ES-I3 (cell line): ENCODE data around the gene HOXC12.

ENCODE experiments used
- H3K36me3 ChIP-seq: 2 replicates; pipeline ENCODE4 v1.6.1; 2013; ENCODE audit warnings: mild to moderate bottlenecking, low read length, control low read depth, moderate library complexity; ENCODE audit not compliant: insufficient read depth
- H3K4me1 ChIP-seq: 2 replicates; pipeline ENCODE4 v1.6.1; 2013; ENCODE audit warnings: mild to moderate bottlenecking, control low read depth, low read length; ENCODE audit not compliant: insufficient read depth
- H3K9ac ChIP-seq: 2 replicates; pipeline ENCODE4 v1.6.1; 2013; ENCODE audit warnings: low read depth, mild to moderate bottlenecking, low read length, moderate library complexity
- H3K9me3 ChIP-seq: 2 replicates; pipeline ENCODE4 v1.6.1; 2013; ENCODE audit warnings: mild to moderate bottlenecking, low read length, moderate library complexity; ENCODE audit not compliant: control insufficient read depth, insufficient read depth

HOXC12 gene

DNA sequence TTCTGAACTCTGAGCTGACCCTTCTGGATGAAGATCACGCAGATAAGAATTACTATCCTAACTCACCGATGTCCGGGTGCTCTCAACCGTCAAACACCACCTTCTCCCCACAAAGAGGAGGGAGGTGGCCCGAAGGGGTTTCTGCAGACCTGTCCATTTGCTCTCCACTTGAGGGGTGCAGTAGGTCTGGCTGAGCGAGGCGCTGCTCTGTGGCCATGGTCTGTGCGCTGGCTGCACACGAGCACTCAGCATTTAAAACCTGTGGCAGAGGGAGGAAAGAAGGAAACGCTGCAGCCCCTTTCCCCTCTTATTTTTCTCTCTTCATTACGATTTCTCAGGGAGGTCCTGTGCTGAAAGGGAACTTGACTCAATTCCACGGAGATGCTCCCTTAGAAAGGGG, 17.6 kb upstream of the HOXC12 start:
- no peaks in the 10 kb centered on the region for H3K36me3 ChIP-seq
- H3K9me3 ChIP-seq = no peaks in the 10 kb centered on the region
- no peaks in the 10 kb centered on the region for H3K4me1 ChIP-seq
- H3K9ac ChIP-seq = no peak overlapping the region

- Histone ChIP-seq H3K36me3 (no peaks in the 10 kb centered on the region), H3K9ac (no peak overlapping the region), H3K9me3 (no peaks in the 10 kb centered on the region)
These were observed 16.9 kb upstream of the HOXC12 start for GRCh38 chr12:53937596-53938325.

GRCh38 chr12:53938326-53939140, 16.2 kb upstream of the HOXC12 start, which contains the start of gene HOXC13:
Gene HOXC13, plus strand, starts transcription at chr12:53938831. Its CDS starts 76 bp downstream, at chr12:53938907.
- peak within 1 kb of the TSS; percentile 7; the same call in 1 of the 2 replicates for H3K9ac ChIP-seq
- no peaks in the 10 kb centered on the region for H3K9me3 ChIP-seq
- H3K36me3 ChIP-seq = no peaks in the 10 kb centered on the region

More at GRCh38 chr12:53937596-53938325, 16.9 kb upstream of the HOXC12 start:
- no peaks in the 10 kb centered on the region for H3K4me1 ChIP-seq

GRCh38 chr12:53939141-53940108, 15.3 kb upstream of the HOXC12 start:
- H3K9me3 ChIP-seq = no peaks in the 10 kb centered on the region
- peak overlapping the region; percentile 7; the same call in 1 of the 2 replicates for H3K9ac ChIP-seq
- no peaks in the 10 kb centered on the region for H3K36me3 ChIP-seq
- H3K4me1 ChIP-seq = no peaks in the 10 kb centered on the region

More at GRCh38 chr12:53938326-53939140, 16.2 kb upstream of the HOXC12 start, which contains the start of gene HOXC13:
- H3K4me1 ChIP-seq = no peaks in the 10 kb centered on the region

DNA sequence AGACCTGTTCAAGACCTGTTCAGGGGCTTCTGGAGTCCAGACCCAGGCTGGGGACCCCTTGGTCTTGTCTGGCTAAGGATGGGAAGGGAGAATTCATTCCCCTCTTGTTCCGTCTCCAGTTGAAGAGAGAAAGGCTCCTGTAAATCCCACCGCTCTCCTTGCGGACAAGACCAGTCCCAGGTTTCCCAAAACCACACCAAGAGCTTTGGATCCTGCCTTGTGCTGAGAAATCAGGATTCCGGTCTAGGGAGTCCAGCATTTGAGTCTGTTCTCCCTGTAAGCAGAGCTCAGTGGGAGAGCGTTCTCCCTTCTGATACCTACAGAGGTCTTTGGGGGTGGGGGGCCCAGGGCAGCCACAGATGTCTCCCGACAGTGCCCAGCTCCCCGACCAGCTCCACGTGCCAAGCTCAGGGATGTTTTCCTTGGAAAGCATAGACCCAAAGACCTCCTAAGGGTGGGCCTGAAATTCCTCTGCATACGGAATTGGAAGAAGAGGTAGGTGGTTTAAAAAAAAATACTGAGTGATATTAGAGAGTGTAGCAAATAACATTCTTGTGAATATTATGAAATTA, 14.2 kb upstream of the HOXC12 start:
- no peaks in the 10 kb centered on the region for H3K9me3 ChIP-seq
- H3K4me1 ChIP-seq = no peaks in the 10 kb centered on the region
- H3K36me3 ChIP-seq = no peaks in the 10 kb centered on the region
- H3K9ac ChIP-seq = no peak overlapping the region

- H3K9ac ChIP-seq = no peak overlapping the region
- no peaks in the 10 kb centered on the region for H3K9me3 ChIP-seq
- no peaks in the 10 kb centered on the region for H3K36me3 ChIP-seq
- no peaks in the 10 kb centered on the region for H3K4me1 ChIP-seq
These were observed 13.5 kb upstream of the HOXC12 start for GRCh38 chr12:53941187-53941586.

DNA sequence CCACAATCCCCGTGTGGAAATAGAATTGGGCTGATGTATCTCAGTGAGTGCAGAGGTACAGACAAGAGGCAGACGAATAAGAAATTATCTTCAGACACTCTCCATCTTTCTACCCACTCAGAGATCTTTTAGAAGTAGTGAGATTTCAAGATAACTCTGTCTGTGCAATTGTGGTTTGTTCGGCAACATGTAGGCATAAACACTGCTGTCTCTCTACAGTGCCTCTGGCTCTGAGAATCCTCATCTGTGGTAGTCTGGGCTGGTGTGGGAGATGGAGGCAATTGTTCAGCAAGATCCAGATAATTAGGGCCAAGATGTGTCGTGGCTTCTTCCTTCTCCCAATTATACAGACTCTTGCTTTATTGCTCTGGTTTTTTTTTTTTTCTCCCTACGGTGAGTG, 13.0 kb upstream of the HOXC12 start:
- Histone ChIP-seq H3K4me1 (no peaks in the 10 kb centered on the region), H3K9ac (no peak overlapping the region), H3K36me3 (no peaks in the 10 kb centered on the region), H3K9me3 (no peaks in the 10 kb centered on the region)

DNA sequence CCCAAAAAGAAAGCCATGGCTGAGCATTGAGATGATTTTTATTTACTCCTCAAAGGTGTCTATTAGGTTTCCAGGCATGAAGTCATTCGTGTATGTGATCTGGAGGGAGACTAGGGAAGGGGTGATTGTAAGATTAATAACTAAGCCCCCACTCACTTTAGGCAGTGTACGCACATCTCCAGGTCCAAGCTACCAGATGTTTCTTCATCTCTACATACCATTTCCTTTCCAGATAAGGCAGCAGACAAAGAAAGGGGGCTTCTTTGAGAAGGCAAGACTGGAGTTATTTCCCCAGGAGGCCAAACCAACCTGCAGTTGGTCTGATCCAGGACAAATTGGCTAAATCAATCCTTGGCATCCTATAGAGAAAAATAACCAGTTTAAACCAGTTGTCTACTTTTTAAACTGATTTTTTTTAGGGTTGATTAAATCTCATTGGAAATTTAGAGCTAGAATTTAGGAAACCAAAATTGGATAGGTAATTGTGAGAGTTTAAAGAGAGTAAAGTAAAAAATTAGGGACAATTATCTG, 12.2 kb upstream of the HOXC12 start:
- Histone ChIP-seq H3K4me1 (no peaks in the 10 kb centered on the region), H3K36me3 (no peaks in the 10 kb centered on the region), H3K9me3 (no peaks in the 10 kb centered on the region), H3K9ac (no peak overlapping the region)

DNA sequence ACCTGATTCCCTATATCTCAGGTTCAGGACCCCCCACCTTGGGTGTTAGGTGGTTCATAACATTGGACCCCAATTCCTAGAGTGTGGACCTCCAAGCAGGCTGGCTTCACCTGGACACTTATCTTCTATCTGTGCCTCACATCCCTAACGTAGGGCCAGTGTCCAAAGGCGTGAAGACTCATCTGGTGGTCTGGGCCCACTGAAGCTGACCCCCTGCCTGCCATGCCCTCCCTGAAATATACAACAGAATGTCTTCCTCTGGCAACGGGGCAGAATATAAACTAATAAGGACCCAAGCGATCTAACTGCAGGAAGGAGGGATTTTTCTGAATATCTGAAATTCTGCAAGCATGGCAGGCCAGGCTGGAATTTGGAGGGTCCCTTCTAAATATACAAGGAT, 10.5 kb upstream of the HOXC12 start:
- Histone ChIP-seq H3K9ac (no peak overlapping the region), H3K36me3 (no peaks in the 10 kb centered on the region), H3K4me1 (no peaks in the 10 kb centered on the region), H3K9me3 (no peaks in the 10 kb centered on the region)

DNA sequence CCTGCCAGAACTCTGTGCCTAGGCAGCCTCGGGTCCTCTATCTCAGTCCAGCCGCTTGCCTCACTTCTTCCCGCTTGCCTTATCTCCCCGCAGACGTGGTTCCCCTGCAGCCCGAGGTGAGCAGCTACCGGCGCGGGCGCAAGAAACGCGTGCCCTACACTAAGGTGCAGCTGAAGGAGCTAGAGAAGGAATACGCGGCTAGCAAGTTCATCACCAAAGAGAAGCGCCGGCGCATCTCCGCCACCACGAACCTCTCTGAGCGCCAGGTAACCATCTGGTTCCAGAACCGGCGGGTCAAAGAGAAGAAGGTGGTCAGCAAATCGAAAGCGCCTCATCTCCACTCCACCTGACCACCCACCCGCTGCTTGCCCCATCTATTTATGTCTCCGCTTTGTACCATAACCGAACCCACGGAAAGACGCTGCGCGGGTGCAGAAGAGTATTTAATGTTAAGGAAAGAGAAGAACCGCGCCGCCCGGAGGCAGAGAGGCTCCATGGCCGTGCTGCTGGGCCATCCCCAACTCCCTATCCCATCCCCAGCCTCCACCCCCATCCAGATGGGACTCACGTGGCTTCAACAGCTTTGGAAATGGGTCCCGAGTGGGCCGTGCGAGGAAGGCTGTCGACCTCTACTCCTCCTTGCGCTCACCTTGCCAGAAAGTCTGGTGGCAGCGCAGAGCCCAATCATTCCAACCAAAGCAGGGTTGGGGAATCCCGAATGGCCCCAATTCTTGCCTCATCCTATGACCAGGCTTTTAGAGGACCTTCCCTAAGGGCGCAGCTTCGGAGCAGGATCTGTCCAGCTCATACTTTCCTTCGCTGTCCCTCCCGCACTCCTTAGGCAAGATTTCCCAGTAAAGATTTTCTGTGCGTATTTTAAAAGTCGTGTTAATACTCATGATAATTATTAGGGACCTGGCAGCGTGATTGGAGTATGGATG, 9.5 kb upstream of the HOXC12 start:
- Histone ChIP-seq H3K9me3 (no peaks in the 10 kb centered on the region), H3K36me3 (no peaks in the 10 kb centered on the region), H3K9ac (no peak overlapping the region), H3K4me1 (no peaks in the 10 kb centered on the region)

DNA sequence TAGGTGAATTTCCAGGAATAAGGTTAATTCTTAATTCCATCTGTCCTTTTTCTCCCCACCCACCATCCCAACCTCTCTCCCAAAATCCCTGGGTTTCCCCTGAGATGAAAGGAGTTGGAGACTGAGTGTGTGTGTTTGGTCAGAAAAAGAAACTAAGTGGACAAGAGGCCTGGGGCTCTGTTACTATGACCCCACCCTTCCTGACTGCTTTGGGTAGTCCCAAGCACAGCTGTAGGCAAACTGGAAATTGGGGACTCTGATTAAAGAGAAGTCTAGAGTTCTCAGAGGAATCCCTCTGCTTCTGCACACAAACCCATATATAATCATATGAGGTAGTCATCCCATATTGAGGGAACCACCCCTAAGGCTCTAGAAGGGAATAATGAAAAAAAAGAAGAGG, 7.0 kb upstream of the HOXC12 start:
- Histone ChIP-seq H3K4me1 (0 out of 2 replicates have a peak, but pooled peaks cover 2% of the 10 kb centered on the region), H3K9ac (no peak overlapping the region), H3K36me3 (no peaks in the 10 kb centered on the region), H3K9me3 (no peaks in the 10 kb centered on the region)

DNA sequence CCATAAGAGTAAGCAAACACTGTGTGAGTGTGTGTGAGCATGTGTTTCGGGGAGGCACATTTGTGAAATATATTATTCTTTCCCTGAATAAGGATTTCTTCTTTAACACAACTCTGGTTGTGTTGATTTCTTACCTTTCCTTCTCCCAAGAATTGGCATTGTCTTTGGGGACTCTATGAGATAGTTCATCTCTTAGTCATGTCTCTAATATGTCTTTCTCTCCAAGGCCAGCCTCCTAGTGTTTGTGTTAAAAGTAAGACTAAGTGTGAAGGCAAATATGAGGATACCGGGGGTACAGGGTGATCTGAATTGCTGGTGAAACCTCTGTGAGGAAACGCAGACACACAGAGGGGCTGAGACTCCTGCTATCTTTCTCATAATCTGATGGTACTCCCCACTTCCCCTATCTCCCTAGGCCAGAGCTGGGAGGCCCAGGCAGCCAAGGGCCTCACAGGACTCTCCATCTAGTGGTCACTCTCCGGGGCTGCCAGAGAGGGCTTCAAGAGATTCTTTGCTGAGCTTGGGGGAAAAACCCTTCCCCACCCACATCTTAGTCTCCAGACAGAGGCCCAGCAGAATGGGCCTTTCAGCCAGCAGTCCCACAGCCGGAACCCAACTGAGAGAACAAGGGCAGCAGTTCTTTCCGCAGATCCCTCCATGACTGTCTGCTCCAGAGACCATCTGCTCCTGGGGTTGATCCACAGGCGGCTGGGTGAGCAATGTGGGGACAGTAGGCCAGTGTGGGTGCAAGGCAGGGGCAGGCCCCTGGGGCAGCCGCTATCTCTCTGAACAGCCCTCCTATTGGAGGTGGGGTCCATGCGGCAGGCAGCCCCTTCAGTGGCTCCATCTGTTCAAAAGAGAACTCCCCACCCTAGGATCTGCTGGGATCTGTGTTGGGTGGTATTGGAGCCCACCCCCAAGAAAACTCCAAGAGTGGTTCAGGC, 5.8 kb upstream of the HOXC12 start:
- Histone ChIP-seq H3K9me3 (no peaks in the 10 kb centered on the region), H3K36me3 (no peaks in the 10 kb centered on the region), H3K4me1 (peaks cover 6% of the 10 kb centered on the region; the same call in 1 of the 2 replicates), H3K9ac (no peak overlapping the region)
